HK-2 (cell line): ENCODE measurements around the gene PRAME.
A peak's percentile ranks its signal among the peaks of the same experiment; 100 is the strongest.
"Not testable (repeated sequence)": the region's sequence is repeated elsewhere in the genome, so short reads cannot be mapped to it uniquely, and the experiment has no call there.

Experiments
- DNase-seq: peaks from one replicate; pipeline ENCODE4 v3.0.0-alpha.2; 2018; ENCODE audit not compliant: unreplicated experiment

The PRAME gene

GRCh38 chr22:22520667-22521602, 38.1 kb downstream of the PRAME start:
- no peak for DNase-seq

GRCh38 chr22:22520020-22520656, 38.9 kb downstream of the PRAME start, which contains the start of gene ZNF280A:
Gene ZNF280A (minus strand): TSS chr22:22520270. CDS start chr22:22515630, 4,640 bp downstream.
- no peak for DNase-seq

GRCh38 chr22:22519591-22519990, 39.5 kb downstream of the PRAME start:
- DNase-seq, result no peak

- no peak for DNase-seq
Measured at GRCh38 chr22:22516992-22517391, 42.1 kb downstream of the PRAME start.

GRCh38 chr22:22515890-22516289, 43.2 kb downstream of the PRAME start:
- no peak for DNase-seq

- not testable (repeated sequence) for DNase-seq
Measured at GRCh38 chr22:22514431-22514830, 44.6 kb downstream of the PRAME start.

- DNase-seq, result no peak
Measured at GRCh38 chr22:22513619-22514018, 45.4 kb downstream of the PRAME start.

- no peak for DNase-seq
Measured at GRCh38 chr22:22512951-22513350, 46.1 kb downstream of the PRAME start.

- DNase-seq, result not testable (repeated sequence)
Measured at GRCh38 chr22:22510833-22511232, 48.2 kb downstream of the PRAME start.

GRCh38 chr22:22509912-22510311, 49.2 kb downstream of the PRAME start:
- DNase-seq, result not testable (repeated sequence)

- DNase-seq, result peak; percentile 85
Measured at GRCh38 chr22:22508274-22509176, 50.5 kb downstream of the PRAME start, which contains the start of gene ZNF280B. Gene ZNF280B (minus strand): TSS chr22:22508742. CDS start chr22:22489398, 19,344 bp downstream.

GRCh38 chr22:22507743-22508273, 51.3 kb downstream of the PRAME start:
- DNase-seq, result no peak

GRCh38 chr22:22506736-22507135, 52.3 kb downstream of the PRAME start:
- no peak for DNase-seq

GRCh38 chr22:22498267-22498666, 60.8 kb downstream of the PRAME start:
- DNase-seq, result no peak
